ENCODE data around the gene ZNF518A.
A peak's percentile ranks its signal among the peaks of the same experiment; 100 is the strongest.

The ZNF518A gene

GRCh38 chr10:96129387-96130325, at the start of gene ZNF518A:
Gene ZNF518A (plus strand): TSS chr10:96130297. CDS start chr10:96156323, 26,026 bp downstream.
- DNase-seq = peak; percentile 89

GRCh38 chr10:96082153-96082552, 47.9 kb upstream of the ZNF518A start:
- no peak for DNase-seq

- DNase-seq = no peak
These were observed 47.3 kb upstream of the ZNF518A start for GRCh38 chr10:96082748-96083147.

- no peak for DNase-seq
These were observed 41.0 kb upstream of the ZNF518A start for GRCh38 chr10:96089116-96089515.

GRCh38 chr10:96089670-96090462, 40.2 kb upstream of the ZNF518A start:
- peak; percentile 80 for DNase-seq

- no peak for DNase-seq
These were observed 39.7 kb upstream of the ZNF518A start for GRCh38 chr10:96090463-96090800.

- no peak for DNase-seq
These were observed 36.9 kb upstream of the ZNF518A start for GRCh38 chr10:96092999-96093767.

- no peak for DNase-seq
These were observed 36.1 kb upstream of the ZNF518A start for GRCh38 chr10:96093948-96094347.

GRCh38 chr10:96096958-96097357, 33.1 kb upstream of the ZNF518A start:
- no peak for DNase-seq

GRCh38 chr10:96097865-96098264, 32.2 kb upstream of the ZNF518A start:
- no peak for DNase-seq

- DNase-seq = no peak
These were observed 22.5 kb upstream of the ZNF518A start for GRCh38 chr10:96107623-96108038.

- DNase-seq = no peak
These were observed 17.6 kb upstream of the ZNF518A start for GRCh38 chr10:96112531-96112930.

- no peak for DNase-seq
These were observed 11.3 kb upstream of the ZNF518A start for GRCh38 chr10:96118604-96119450.

GRCh38 chr10:96122824-96123223, 7.3 kb upstream of the ZNF518A start:
- no peak for DNase-seq

- DNase-seq = no peak
These were observed 5.6 kb upstream of the ZNF518A start for GRCh38 chr10:96124230-96125141.

GRCh38 chr10:96125142-96125515, 5.0 kb upstream of the ZNF518A start:
- no peak for DNase-seq

GRCh38 chr10:96130326-96130995, 364 bp downstream of the ZNF518A start:
- peak; percentile 78 for DNase-seq

GRCh38 chr10:96131621-96132020, 1.5 kb downstream of the ZNF518A start:
- no peak for DNase-seq

GRCh38 chr10:96133135-96133534, 3.0 kb downstream of the ZNF518A start:
- DNase-seq = no peak

- DNase-seq = no peak
These were observed 6.7 kb downstream of the ZNF518A start for GRCh38 chr10:96136810-96137209.

- no peak for DNase-seq
These were observed 7.5 kb downstream of the ZNF518A start for GRCh38 chr10:96137567-96137966.
